BLaER1 (cell line): ENCODE data around the gene PLVAP.

Experiments
- H3K27ac ChIP-seq: shearing (Covaris generic); formaldehyde crosslinking; 2 replicates; pipeline ENCODE4 v1.8.1; 2022
- H3K27me3 ChIP-seq: shearing (Covaris generic); formaldehyde crosslinking; 2 replicates; pipeline ENCODE4 v1.8.1; 2022
- H3K36me3 ChIP-seq: shearing (Covaris generic); formaldehyde crosslinking; 2 replicates; pipeline ENCODE4 v1.8.1; 2022
- H3K4me1 ChIP-seq: shearing (Covaris generic); formaldehyde crosslinking; 2 replicates; pipeline ENCODE4 v1.8.1; 2022
- H3K4me2 ChIP-seq: shearing (Covaris generic); formaldehyde crosslinking; 2 replicates; pipeline ENCODE4 v1.8.1; 2022
- H3K4me3 ChIP-seq: shearing (Covaris generic); formaldehyde crosslinking; 2 replicates; pipeline ENCODE4 v1.8.1; 2022
- H3K9ac ChIP-seq: shearing (Covaris generic); formaldehyde crosslinking; 2 replicates; pipeline ENCODE4 v1.8.1; 2022
- H3K9me3 ChIP-seq: shearing (Covaris generic); formaldehyde crosslinking; 2 replicates; pipeline ENCODE4 v1.8.1; 2022
- H4K20me1 ChIP-seq: shearing (Covaris generic); formaldehyde crosslinking; 2 replicates; pipeline ENCODE4 v1.8.1; 2022
- Cebpa-rat ChIP-seq: shearing (Covaris generic); IDR thresholded peaks from 2 replicates; pipeline ENCODE4 v1.8.1; 2022

The PLVAP gene

GRCh38 chr19:17347361-17347760 is 29.8 kb downstream of the PLVAP start:
- Histone ChIP-seq H4K20me1 (no peaks in the 10 kb centered on the region), H3K4me1 (peaks cover 75% of the 10 kb centered on the region), H3K4me2 (peak overlapping the region; percentile 86)

GRCh38 chr19:17346109-17346671 is 31.0 kb downstream of the PLVAP start:
- no peak overlapping the region for H3K9ac ChIP-seq
- peaks cover 64% of the 10 kb centered on the region for H3K4me1 ChIP-seq
- TF ChIP-seq Cebpa-rat = no peak
- H3K9me3 ChIP-seq = no peaks in the 10 kb centered on the region
- H3K27me3 ChIP-seq = no peaks in the 10 kb centered on the region
- H3K36me3 ChIP-seq = peaks cover 32% of the 10 kb centered on the region
- H3K4me2 ChIP-seq = peak overlapping the region; percentile 86
- no peaks in the 10 kb centered on the region for H4K20me1 ChIP-seq
- peak overlapping the region; percentile 80 for H3K27ac ChIP-seq
- H3K4me3 ChIP-seq = no peak overlapping the region

More at GRCh38 chr19:17347361-17347760, 29.8 kb downstream of the PLVAP start:
- H3K4me3 ChIP-seq = peak overlapping the region; percentile 38
- H3K9me3 ChIP-seq = no peaks in the 10 kb centered on the region
- peaks cover 21% of the 10 kb centered on the region for H3K36me3 ChIP-seq
- H3K27me3 ChIP-seq = no peaks in the 10 kb centered on the region
- peak overlapping the region; percentile 80 for H3K27ac ChIP-seq
- H3K9ac ChIP-seq = peak overlapping the region; percentile 45; the same call in 1 of the 2 replicates
- no peak for TF ChIP-seq Cebpa-rat

GRCh38 chr19:17341845-17342244 is 35.3 kb downstream of the PLVAP start:
- Histone ChIP-seq H3K36me3 (peaks cover 45% of the 10 kb centered on the region), H3K27me3 (no peaks in the 10 kb centered on the region), H3K9me3 (no peaks in the 10 kb centered on the region), H3K27ac (no peak overlapping the region), H3K4me2 (no peak overlapping the region), H4K20me1 (no peaks in the 10 kb centered on the region), H3K4me1 (peaks cover 33% of the 10 kb centered on the region), H3K4me3 (no peak overlapping the region), H3K9ac (no peak overlapping the region)
- TF ChIP-seq Cebpa-rat = no peak

- peaks cover 29% of the 10 kb centered on the region for H3K4me1 ChIP-seq
- no peak overlapping the region for H3K9ac ChIP-seq
- H3K4me3 ChIP-seq = no peak overlapping the region
- no peaks in the 10 kb centered on the region for H3K27me3 ChIP-seq
- no peaks in the 10 kb centered on the region for H4K20me1 ChIP-seq
- H3K9me3 ChIP-seq = no peaks in the 10 kb centered on the region
- no peak overlapping the region for H3K27ac ChIP-seq
- TF ChIP-seq Cebpa-rat = no peak
- no peak overlapping the region for H3K4me2 ChIP-seq
- H3K36me3 ChIP-seq = peaks cover 45% of the 10 kb centered on the region
These were observed 35.8 kb downstream of the PLVAP start for GRCh38 chr19:17341386-17341785.

- Histone ChIP-seq H3K27me3 (no peaks in the 10 kb centered on the region), H4K20me1 (no peaks in the 10 kb centered on the region), H3K4me2 (no peak overlapping the region), H3K4me3 (no peak overlapping the region), H3K36me3 (peaks cover 45% of the 10 kb centered on the region), H3K27ac (no peak overlapping the region), H3K9me3 (no peaks in the 10 kb centered on the region), H3K9ac (no peak overlapping the region), H3K4me1 (peaks cover 28% of the 10 kb centered on the region)
- TF ChIP-seq Cebpa-rat = no peak
These were observed 36.2 kb downstream of the PLVAP start for GRCh38 chr19:17340871-17341357.

GRCh38 chr19:17340302-17340870 is 36.8 kb downstream of the PLVAP start:
- H3K27me3 ChIP-seq = no peaks in the 10 kb centered on the region
- H3K9me3 ChIP-seq = no peaks in the 10 kb centered on the region
- H3K4me3 ChIP-seq = no peak overlapping the region
- H4K20me1 ChIP-seq = no peaks in the 10 kb centered on the region
- H3K27ac ChIP-seq = no peak overlapping the region
- no peak overlapping the region for H3K9ac ChIP-seq
- H3K36me3 ChIP-seq = peaks cover 45% of the 10 kb centered on the region
- H3K4me2 ChIP-seq = no peak overlapping the region
- TF ChIP-seq Cebpa-rat = no peak
- H3K4me1 ChIP-seq = peaks cover 32% of the 10 kb centered on the region

GRCh38 chr19:17339088-17339741 is 37.9 kb downstream of the PLVAP start:
- H3K27me3 ChIP-seq = no peaks in the 10 kb centered on the region
- peaks cover 43% of the 10 kb centered on the region for H3K36me3 ChIP-seq
- no peaks in the 10 kb centered on the region for H3K9me3 ChIP-seq
- no peak overlapping the region; the same call in 1 of the 2 replicates for H3K4me3 ChIP-seq
- no peak overlapping the region for H3K27ac ChIP-seq
- no peak overlapping the region for H3K9ac ChIP-seq
- no peak for TF ChIP-seq Cebpa-rat
- H3K4me2 ChIP-seq = peak overlapping the region; percentile 99; the same call in 1 of the 2 replicates
- peaks cover 28% of the 10 kb centered on the region for H3K4me1 ChIP-seq
- no peaks in the 10 kb centered on the region for H4K20me1 ChIP-seq

GRCh38 chr19:17338433-17339078 is 38.6 kb downstream of the PLVAP start:
- Histone ChIP-seq H3K4me3 (peak overlapping the region; percentile 75), H3K4me2 (peak overlapping the region; percentile 99), H3K27me3 (no peaks in the 10 kb centered on the region), H3K9ac (peak overlapping the region; percentile 87), H3K36me3 (peaks cover 36% of the 10 kb centered on the region), H3K27ac (peak overlapping the region; percentile 84), H4K20me1 (no peaks in the 10 kb centered on the region), H3K9me3 (no peaks in the 10 kb centered on the region), H3K4me1 (peaks cover 34% of the 10 kb centered on the region)
- no peak for TF ChIP-seq Cebpa-rat

- H3K4me1 ChIP-seq = peaks cover 38% of the 10 kb centered on the region
- H3K27me3 ChIP-seq = no peaks in the 10 kb centered on the region
- peaks cover 1% of the 10 kb centered on the region; the same call in 1 of the 2 replicates for H3K9me3 ChIP-seq
- H3K9ac ChIP-seq = peak overlapping the region; percentile 87
- no peaks in the 10 kb centered on the region for H4K20me1 ChIP-seq
- no peak for TF ChIP-seq Cebpa-rat
- H3K4me3 ChIP-seq = peak overlapping the region; percentile 75
- H3K4me2 ChIP-seq = peak overlapping the region; percentile 99
- H3K36me3 ChIP-seq = peaks cover 33% of the 10 kb centered on the region
- H3K27ac ChIP-seq = peak overlapping the region; percentile 84
These were observed 39.3 kb downstream of the PLVAP start for GRCh38 chr19:17337675-17338432.
